HG03354 (cell line): ENCODE results near the gene LPIN2.
"Not testable (repeated sequence)": the region's sequence is repeated elsewhere in the genome, so short reads cannot be mapped to it uniquely, and the experiment has no call there.

ENCODE experiments used
- ATAC-seq: cut with Tn5 transposase; IDR thresholded peaks from one replicate; pipeline ENCODE4 v1.9.1; 2021; ENCODE audit warnings: mild to moderate bottlenecking; ENCODE audit not compliant: unreplicated experiment, poor library complexity, severe bottlenecking

LPIN2 gene

GRCh38 chr18:3048121-3048520, 35.2 kb upstream of the LPIN2 start:
- ATAC-seq, result no peak

GRCh38 chr18:3046216-3046808, 33.4 kb upstream of the LPIN2 start:
- no peak for ATAC-seq

DNA sequence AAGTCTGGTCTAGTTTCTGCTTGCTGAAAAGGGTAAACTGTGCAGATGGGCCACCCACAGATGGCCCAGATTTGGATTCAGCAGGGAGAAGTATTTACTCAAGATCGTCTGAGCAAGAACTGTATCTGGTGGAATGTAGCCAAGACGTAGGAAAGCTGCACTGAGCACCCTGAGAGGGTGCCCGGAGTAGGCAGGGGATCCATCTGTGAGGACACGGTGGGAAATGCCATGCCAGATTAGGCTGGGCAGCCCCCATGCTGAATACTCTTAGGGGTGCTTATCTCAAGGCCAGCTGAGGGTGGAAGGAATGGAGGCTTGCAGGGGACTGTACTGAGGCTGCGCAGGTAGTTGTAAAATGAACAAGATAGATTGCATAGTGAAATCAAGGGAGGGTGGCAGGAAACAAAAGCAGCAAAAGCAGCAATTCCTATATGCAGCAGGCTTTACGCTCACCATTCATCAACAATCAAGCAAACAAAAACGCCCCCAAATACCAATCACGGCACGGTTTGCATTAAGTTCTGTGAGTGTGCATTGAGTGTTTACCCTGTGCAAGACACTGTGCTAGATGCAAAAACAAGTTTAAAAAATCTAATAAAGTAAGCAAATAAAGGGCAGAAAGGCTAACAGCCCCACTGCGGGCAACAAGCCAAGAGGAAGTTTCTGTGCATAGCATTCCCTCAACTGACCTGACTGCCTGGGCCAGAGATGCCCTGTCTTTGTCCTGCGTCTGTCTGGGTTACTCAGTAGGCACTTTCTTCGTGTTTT, 32.2 kb upstream of the LPIN2 start:
- no peak for ATAC-seq

- no peak for ATAC-seq
Observed at GRCh38 chr18:3042379-3042778, 29.4 kb upstream of the LPIN2 start.

- ATAC-seq, result no peak
Observed at GRCh38 chr18:3041843-3042242, 28.9 kb upstream of the LPIN2 start.

GRCh38 chr18:3040881-3041280, 27.9 kb upstream of the LPIN2 start:
- no peak for ATAC-seq

DNA sequence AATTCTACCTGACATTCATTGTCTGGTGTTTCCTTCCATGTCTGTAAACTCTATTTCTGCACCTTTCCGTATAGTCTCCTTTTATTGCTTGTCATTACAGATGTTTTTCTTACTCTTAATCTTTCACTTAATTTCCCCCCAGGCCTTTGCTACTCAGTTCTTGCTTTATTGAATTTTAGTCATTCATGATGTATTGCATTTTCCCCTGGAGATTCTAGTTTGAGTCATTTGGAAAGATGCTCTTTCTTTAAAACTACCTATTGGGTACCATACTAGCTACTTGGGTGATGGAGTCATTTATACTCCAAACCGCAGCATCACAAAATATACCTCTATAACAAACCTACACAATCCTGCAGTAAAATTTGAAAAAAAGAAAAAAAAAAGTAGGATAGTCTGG, 27.2 kb upstream of the LPIN2 start:
- no peak for ATAC-seq

DNA sequence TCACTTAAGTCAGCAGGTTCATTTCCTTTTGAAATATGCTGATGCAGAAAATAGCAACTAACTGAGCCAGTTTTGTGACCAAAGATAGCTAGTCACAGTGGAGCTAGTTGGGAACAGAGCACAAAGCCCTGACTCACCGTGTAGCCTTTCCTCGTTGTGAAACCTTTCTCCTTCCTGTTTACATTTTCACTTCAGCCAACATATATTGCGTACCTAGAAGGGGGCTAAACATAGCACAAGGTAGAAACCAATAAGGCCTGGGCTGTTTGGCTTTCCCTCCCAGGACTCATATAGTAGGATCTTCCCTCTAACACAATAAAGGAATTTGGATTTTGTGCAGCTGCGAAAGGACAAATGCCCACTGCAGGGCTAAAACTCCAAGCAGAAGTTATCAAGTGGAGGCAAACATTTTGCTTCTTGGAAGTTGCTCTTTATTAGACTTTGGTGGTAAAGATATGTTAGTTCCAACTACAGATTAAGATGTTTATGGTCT, 24.5 kb upstream of the LPIN2 start:
- ATAC-seq, result peak; percentile 98

DNA sequence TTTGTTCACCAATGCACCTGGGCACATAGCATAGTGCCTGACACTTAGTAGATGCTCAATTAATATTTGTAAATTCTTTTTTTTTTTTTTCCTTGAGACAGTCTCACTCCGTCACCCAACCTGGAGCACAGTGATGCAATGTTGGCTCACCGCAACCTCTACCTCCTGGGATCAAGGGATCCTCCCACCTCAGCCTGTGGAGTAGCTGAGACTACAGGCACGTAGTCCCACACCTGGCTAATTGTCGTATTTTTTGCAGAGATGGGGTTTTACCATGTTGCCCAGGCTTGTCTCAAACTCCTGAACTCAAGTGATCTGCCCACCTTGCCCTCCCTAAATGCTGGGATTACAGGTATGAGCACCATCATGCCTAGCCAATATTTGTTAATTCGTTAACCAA, 23.2 kb upstream of the LPIN2 start:
- ATAC-seq, result no peak

DNA sequence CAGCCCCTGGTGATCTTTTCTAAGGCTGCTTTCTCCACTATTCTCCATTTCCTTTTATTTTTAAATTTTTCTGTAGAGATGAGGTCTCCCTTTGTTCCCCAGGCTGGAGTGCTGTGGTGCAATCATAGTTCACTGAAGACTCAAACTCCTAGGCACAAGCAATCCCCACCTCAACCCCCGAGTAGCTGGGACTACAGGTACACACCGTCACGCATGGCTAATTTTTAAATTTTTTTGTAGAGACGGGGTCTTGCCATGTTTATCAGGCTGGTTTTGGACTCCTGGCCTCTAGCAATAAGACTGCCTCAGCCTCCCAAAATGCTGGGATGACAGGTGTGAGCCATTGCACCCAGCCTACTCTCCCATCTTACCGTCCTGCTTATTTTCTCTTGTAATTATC, 22.7 kb upstream of the LPIN2 start:
- no peak for ATAC-seq

DNA sequence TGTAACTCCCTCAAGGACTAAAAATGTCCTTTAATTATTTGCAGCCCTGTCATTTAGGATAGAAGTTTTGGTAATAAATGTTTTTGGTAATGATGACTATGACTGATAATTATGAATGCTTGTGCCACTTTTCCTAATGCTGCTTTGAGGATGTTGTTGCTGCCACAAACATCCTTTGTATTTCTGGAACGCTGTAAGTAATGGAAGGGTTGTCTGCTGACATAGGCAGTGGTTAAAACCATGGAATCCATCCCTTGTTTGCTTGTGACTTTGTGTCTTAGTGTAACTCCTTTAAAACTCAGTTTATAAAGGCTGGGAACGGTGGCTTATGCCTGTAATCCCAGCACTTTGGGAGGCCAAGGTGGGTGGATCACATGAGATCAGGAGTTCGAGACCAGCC, 19.8 kb upstream of the LPIN2 start:
- no peak for ATAC-seq

GRCh38 chr18:3029215-3029952, 16.4 kb upstream of the LPIN2 start:
- ATAC-seq, result no peak

- ATAC-seq, result not testable (repeated sequence)
Observed at GRCh38 chr18:3028115-3028514, 15.2 kb upstream of the LPIN2 start.

DNA sequence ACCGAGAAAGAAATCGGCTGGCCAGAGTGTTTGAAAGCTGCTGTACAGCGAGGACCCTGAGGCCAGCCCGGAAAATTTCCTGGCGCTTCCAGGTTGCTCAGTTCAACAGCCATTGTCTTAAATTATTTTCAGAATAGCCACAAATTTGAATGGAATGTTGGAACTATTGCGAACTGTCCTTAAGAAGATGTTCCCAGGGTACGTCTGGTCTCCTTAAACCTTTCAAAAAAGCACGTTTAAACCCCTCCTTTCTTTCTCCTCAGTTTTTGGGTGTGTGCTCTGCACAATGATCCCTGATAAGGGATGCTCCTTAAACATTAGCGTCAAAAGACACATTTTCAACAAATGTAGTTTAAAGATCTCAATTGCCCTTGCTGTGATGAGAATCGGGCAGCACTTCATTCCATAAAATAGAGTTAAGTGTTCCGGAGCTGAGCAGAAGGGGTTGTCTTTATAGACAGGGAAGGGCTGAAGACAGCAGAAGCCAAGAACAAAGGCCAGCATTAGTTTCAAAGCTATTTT, 14.5 kb upstream of the LPIN2 start:
- no peak for ATAC-seq

- ATAC-seq, result no peak
Observed at GRCh38 chr18:3025544-3025943, 12.6 kb upstream of the LPIN2 start.

DNA sequence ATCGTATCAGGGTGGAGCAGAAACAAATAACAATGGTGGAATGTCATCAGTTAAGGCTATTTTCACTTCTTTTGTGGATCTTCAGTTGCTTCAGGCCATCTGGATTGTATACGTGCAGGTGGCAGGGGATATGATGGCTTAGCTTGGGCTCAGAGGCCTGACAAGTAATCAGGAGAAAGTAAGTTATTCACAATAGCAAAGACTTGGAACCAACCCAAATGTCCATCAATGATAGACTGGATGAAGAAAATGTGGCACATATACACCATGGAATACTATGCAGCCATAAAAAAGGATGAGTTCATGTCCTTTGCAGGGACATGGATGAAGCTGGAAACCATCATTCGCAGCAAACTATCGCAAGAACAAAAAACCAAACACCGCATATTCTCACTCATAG, 10.7 kb upstream of the LPIN2 start:
- ATAC-seq, result not testable (repeated sequence)

GRCh38 chr18:3016585-3017297, 3.8 kb upstream of the LPIN2 start:
- ATAC-seq, result no peak

DNA sequence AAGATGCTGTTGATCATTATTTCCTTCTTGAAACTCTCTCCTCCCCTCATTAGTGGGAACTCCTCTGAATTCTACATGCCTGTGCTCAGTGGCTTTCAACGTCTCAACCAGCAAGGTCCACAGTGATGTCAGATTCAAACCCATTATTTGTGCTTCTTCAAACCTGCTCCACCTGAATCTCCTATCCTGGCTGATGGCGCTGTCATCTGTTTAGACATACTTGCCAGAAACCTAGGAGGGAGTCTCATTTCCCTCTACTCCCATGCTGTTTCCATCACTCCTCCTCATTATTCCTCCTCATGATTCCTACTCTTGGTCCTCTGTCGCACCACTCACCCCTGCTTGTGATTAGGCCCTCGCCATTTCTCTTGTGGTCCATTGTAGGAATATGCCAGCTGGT, 2.9 kb upstream of the LPIN2 start:
- ATAC-seq, result no peak

- ATAC-seq, result no peak
Observed at GRCh38 chr18:3015204-3015592, 2.3 kb upstream of the LPIN2 start.
